Gastroesophageal sphincter (tissue), 4 donors: ENCODE data around the gene VPS13C. TPM values are rescaled to one million over a fixed set of nuclear protein-coding genes. Genes with fewer than 3 reads are reported as not detected.

Experiments used
- ATAC-seq: fragments of 150-250 bp; one replicate; pipeline ENCODE4 v1.9.1; 2016; ENCODE audit warnings: mild to moderate bottlenecking, moderate library complexity
- H3K27ac ChIP-seq, 4 donors: fragments of 200-600 bp; sonication (generic) in 3 of 4; 1 replicate in 3 of 4; 2 replicates in 1 of 4; pipeline ENCODE4 v1.5.1; 2016 to 2019
- H3K27me3 ChIP-seq: fragments of 200-600 bp; sonication (generic); one replicate; pipeline ENCODE4 v1.5.1; 2019
- H3K36me3 ChIP-seq, 2 donors: fragments of 200-600 bp; sonication (generic); one replicate each; pipeline ENCODE4 v1.5.1; 2019; ENCODE audit warnings: control low read depth in 1 of 2
- H3K4me1 ChIP-seq, 3 donors: fragments of 200-600 bp; sonication (generic); 1 replicate in 2 of 3; 2 replicates in 1 of 3; pipeline ENCODE4 v1.5.1; 2016 to 2019; ENCODE audit warnings: control low read depth in 2 of 3
- H3K4me3 ChIP-seq, 2 donors: fragments of 200-600 bp; sonication (generic); one replicate each; pipeline ENCODE4 v1.5.1; 2019; ENCODE audit warnings: mild to moderate bottlenecking in 1 of 2, moderate library complexity in 1 of 2
- H3K9me3 ChIP-seq, 3 donors: fragments of 200-600 bp; sonication (generic); one replicate each; pipeline ENCODE4 v1.5.1; 2017 to 2019; ENCODE audit warnings: control low read depth in 2 of 3
- EP300 ChIP-seq: sonication (generic); formaldehyde crosslinking; IDR thresholded peaks from one replicate; pipeline ENCODE4 v1.6.1; 2017; ENCODE audit warnings: antibody characterized with exemption, mild to moderate bottlenecking
- POLR2A ChIP-seq, 2 donors: fragments of 450-650 bp; IDR thresholded peaks; one replicate each; pipeline ENCODE4 v1.6.1; 2017; ENCODE audit warnings: antibody characterized with exemption in 2 of 2, mild to moderate bottlenecking in 2 of 2, moderate library complexity in 1 of 2
- POLR2AphosphoS5 ChIP-seq: sonication (generic); formaldehyde crosslinking; IDR thresholded peaks from one replicate; pipeline ENCODE4 v1.6.1; 2017; ENCODE audit warnings: antibody characterized with exemption
- WGBS, 2 donors: methylation state at CpG; one replicate each; pipeline ENCODE4 v1.1.5; 2018; ENCODE audit warnings: low coverage in 1 of 2; 5-methylcytosine and 5-hydroxymethylcytosine counted together
- total RNA-seq, 4 donors: library from RNA; depleted of rRNA; stranded (reverse); fragments of >200 nt; gene quantifications; one replicate each; pipeline ENCODE4 v1.1.0, GENCODE V29; 2016
- TF ChIP-seq, protein P1 (sequence below), 4 experiments: fragments of 200-600 bp in 2 of 4; fragments of 450-650 bp in 2 of 4; sonication (generic) in 1 of 4; IDR thresholded peaks; one replicate each; pipeline ENCODE4 v1.5.1; 2017 to 2019; ENCODE audit warnings: antibody characterized with exemption in 4 of 4, mild to moderate bottlenecking in 2 of 4, moderate library complexity in 2 of 4

VPS13C gene
- total RNA-seq, 4 donors from 2014 or later, result 62.2 to 108 (median 83.4) TPM

DNA sequence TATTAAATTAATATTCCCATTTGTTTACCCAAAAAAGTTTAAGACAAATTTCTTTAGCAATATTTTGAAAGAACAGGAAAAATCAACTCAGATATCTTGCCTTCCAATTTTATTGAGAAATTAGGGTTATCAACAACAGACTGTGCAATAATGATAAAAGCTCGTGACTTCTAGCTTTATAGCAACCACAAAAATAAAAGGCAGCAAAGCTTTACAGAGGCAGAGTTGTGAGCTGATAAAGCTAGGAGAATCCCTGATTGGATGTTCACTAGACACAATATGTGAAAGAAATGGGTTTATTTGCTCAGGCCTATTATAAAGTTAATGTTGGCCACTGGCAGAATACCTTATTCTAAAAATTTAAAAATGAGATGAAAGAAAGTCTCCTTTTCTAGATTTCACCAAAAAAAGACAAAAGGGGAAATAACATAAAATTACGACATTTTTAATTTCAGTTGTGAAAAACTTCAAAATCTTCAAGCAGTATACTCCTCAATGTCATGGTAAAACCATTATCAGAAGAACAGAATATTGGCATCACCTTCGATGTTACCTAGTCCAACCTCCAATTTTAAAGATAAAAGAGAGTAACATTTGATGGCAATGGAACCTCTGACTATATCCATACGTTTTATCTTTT, 2.8 kb downstream of the VPS13C start:
- Histone ChIP-seq H3K4me1 (peaks cover 2 to 50% (median 2%) of the 10 kb centered on the region in 3 donors), H3K9me3 (no peaks in the 10 kb centered on the region), H3K27ac (no peak overlapping the region), H3K4me3 (no peak overlapping the region), H3K27me3 (no peaks in the 10 kb centered on the region), H3K36me3 (no peaks in the 10 kb centered on the region)
- WGBS, 2 donors, result 78 to 83% methylated on average over 4 of the region's 4 CpGs
- no peak for TF ChIP-seq POLR2A (IDR thresholded peaks at IDR 0.05)
- TF ChIP-seq, protein P1, sequence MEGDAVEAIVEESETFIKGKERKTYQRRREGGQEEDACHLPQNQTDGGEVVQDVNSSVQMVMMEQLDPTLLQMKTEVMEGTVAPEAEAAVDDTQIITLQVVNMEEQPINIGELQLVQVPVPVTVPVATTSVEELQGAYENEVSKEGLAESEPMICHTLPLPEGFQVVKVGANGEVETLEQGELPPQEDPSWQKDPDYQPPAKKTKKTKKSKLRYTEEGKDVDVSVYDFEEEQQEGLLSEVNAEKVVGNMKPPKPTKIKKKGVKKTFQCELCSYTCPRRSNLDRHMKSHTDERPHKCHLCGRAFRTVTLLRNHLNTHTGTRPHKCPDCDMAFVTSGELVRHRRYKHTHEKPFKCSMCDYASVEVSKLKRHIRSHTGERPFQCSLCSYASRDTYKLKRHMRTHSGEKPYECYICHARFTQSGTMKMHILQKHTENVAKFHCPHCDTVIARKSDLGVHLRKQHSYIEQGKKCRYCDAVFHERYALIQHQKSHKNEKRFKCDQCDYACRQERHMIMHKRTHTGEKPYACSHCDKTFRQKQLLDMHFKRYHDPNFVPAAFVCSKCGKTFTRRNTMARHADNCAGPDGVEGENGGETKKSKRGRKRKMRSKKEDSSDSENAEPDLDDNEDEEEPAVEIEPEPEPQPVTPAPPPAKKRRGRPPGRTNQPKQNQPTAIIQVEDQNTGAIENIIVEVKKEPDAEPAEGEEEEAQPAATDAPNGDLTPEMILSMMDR (IDR thresholded peaks at IDR 0.05), result no peak
- no peak for TF ChIP-seq POLR2AphosphoS5
- no peak for TF ChIP-seq EP300
- no peak for ATAC-seq

DNA sequence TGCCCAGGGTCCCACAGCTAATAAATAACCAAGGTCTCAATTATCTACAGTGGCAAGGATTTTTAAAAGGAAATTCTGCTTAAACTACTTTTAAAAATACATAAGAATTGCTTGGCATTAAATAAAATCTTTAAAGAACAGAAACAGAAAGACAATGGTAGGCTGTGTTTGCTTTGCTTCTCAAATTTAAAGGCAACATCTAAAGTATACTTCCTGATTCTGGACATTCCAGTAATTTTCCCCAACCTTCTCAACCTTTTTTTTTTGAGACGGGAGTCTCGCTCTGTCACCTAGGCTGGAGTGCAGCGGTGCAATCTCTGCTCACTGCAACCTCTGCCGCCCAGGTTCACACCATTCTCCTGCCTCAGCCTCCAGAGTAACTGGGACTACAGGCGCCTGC, 5.3 kb downstream of the VPS13C start:
- Histone ChIP-seq H3K36me3 (no peaks in the 10 kb centered on the region), H3K4me1 (peaks cover 2 to 56% (median 2%) of the 10 kb centered on the region in 3 donors), H3K9me3 (no peaks in the 10 kb centered on the region), H3K27ac (no peak overlapping the region), H3K4me3 (no peak overlapping the region), H3K27me3 (no peaks in the 10 kb centered on the region)
- no peak for TF ChIP-seq POLR2AphosphoS5
- no peak for TF ChIP-seq EP300
- TF ChIP-seq POLR2A (IDR thresholded peaks at IDR 0.05), result no peak
- TF ChIP-seq, protein P1 (IDR thresholded peaks at IDR 0.05), result no peak
- no peak for ATAC-seq
- WGBS, 2 donors, result 85% methylated on average over 5 of the region's 5 CpGs; no CpG with 5 or more reads in 1 of the 2 donors

DNA sequence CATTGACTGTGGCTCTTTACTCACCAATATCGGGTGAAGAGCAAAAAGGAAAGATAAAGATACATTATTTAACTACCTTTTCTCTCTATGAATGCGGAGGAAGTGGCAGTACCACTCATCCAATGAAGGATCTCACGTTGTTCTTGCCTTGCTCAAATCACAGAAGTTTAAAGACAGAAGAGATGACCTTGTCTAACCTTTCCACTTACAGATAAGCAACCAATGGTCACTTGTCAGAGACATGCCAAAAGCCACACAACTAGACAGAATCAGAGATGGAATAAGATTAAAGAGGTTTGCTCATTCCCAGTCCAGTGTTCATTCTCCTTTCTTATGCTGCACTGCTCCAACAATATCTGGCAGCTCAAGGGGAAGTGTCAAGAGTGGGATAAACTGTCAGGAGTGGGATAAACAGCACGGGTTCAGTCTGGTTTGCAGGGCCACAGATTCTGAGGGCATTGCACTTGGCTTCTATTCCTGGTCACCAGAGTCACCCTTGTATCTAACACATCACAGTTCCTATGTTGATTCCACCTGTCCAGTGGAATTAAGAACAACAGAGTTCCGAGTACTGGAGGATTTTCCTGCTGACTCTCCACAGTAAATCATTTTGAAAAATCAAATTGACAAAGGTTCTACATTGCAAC, 6.7 kb downstream of the VPS13C start:
- ATAC-seq, result no peak
- TF ChIP-seq, protein P1 (IDR thresholded peaks at IDR 0.05), result no peak
- TF ChIP-seq EP300 (no peak), POLR2A (IDR thresholded peaks at IDR 0.05) (no peak), POLR2AphosphoS5 (no peak)
- Histone ChIP-seq H3K4me1 (peaks cover 2 to 46% (median 2%) of the 10 kb centered on the region in 3 donors), H3K27ac (no peak overlapping the region), H3K9me3 (no peaks in the 10 kb centered on the region), H3K27me3 (no peaks in the 10 kb centered on the region), H3K36me3 (no peaks in the 10 kb centered on the region), H3K4me3 (no peak overlapping the region)
- WGBS, 2 donors, result 59% methylated on average over 5 of the region's 5 CpGs

DNA sequence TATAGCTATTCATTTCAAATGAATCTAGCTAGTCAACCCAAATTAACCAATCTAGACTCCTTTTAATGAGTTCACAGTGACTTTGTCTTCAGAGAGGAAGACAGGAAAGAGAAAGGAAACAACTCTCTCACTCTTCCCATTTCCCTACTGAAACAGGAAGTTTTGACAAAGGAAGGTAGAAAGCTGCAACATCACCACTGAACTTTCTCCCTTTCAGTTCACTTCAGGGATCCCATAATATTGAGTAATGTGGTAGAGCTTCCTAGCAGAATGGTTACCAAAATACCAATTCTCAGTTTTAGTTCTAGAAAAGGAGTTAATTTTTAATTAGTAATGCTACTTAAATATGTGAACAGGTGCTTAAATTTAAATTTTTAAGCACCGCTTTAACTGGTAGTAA, 7.5 kb downstream of the VPS13C start:
- Histone ChIP-seq H3K27ac (no peak overlapping the region), H3K4me3 (no peak overlapping the region), H3K9me3 (no peaks in the 10 kb centered on the region), H3K27me3 (no peaks in the 10 kb centered on the region), H3K4me1 (peaks cover 0 to 40% (median 2%) of the 10 kb centered on the region in 3 donors), H3K36me3 (no peaks in the 10 kb centered on the region)
- 88 to 100% methylated on average over 1 of the region's 1 CpG for WGBS, 2 donors
- no peak for ATAC-seq
- TF ChIP-seq EP300 (no peak), POLR2A (IDR thresholded peaks at IDR 0.05) (no peak), POLR2AphosphoS5 (no peak)
- TF ChIP-seq, protein P1 (IDR thresholded peaks at IDR 0.05), result no peak

DNA sequence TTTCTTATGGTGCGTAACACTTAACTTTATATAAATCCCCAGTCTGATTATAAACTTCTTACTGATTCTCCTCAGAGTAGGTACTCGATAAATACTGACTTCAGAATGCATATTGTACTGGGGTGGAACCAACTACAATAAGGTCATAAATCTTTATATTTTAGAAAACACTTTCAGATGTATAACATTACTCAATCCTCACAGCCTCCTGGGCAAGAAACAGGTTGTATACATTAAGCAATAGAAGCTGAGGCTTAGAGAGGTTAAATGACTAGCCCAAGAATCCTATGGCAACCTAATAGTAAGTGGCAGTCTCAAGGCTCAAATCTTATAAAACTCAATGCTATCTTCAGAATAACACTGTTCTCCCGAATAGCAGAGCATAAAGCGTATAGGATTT, 9.1 kb downstream of the VPS13C start:
- H3K36me3 ChIP-seq, result no peaks in the 10 kb centered on the region
- no peaks in the 10 kb centered on the region for H3K9me3 ChIP-seq
- no peak for ATAC-seq
- 90 to 100% methylated on average over 4 of the region's 4 CpGs for WGBS, 2 donors
- no peak overlapping the region for H3K4me3 ChIP-seq
- no peak overlapping the region for H3K27ac ChIP-seq
- peaks cover 0 to 40% (median 2%) of the 10 kb centered on the region in 3 donors for H3K4me1 ChIP-seq
- H3K27me3 ChIP-seq, result no peaks in the 10 kb centered on the region
- TF ChIP-seq EP300, result no peak
- no peak for TF ChIP-seq POLR2A (IDR thresholded peaks at IDR 0.05)
- TF ChIP-seq, protein P1 (IDR thresholded peaks at IDR 0.05), result no peak
- no peak for TF ChIP-seq POLR2AphosphoS5
